Parathyroid adenoma (tissue), 2 donors: ENCODE results near the gene NTPCR.

Source experiments
- H2AFZ ChIP-seq: fragments of 300-600 bp; sonication (generic); one replicate; pipeline ENCODE4 v1.7.0; 2017; ENCODE audit warnings: antibody characterized with exemption, mild to moderate bottlenecking
- H3K27ac ChIP-seq: fragments of 300-600 bp; sonication (generic); one replicate; pipeline ENCODE4 v1.7.0; 2017
- H3K27me3 ChIP-seq: fragments of 300-600 bp; sonication (generic); one replicate; pipeline ENCODE4 v1.7.0; 2017; ENCODE audit warnings: low read length; ENCODE audit not compliant: control insufficient read depth, insufficient read depth
- H3K36me3 ChIP-seq: fragments of 300-600 bp; sonication (generic); one replicate; pipeline ENCODE4 v1.7.0; 2017; ENCODE audit warnings: low read length; ENCODE audit not compliant: control insufficient read depth, insufficient read depth
- H3K4me1 ChIP-seq: fragments of 300-600 bp; sonication (generic); one replicate; pipeline ENCODE4 v1.7.0; 2017; ENCODE audit warnings: control low read depth
- H3K4me2 ChIP-seq: fragments of 300-600 bp; sonication (generic); one replicate; pipeline ENCODE4 v1.7.0; 2017; ENCODE audit warnings: low read length
- H3K4me3 ChIP-seq: fragments of 300-600 bp; sonication (generic); one replicate; pipeline ENCODE4 v1.7.0; 2017; ENCODE audit warnings: low read depth, low read length
- H3K79me2 ChIP-seq: fragments of 300-600 bp; sonication (generic); one replicate; pipeline ENCODE4 v1.7.0; 2017; ENCODE audit warnings: control low read depth
- H3K9ac ChIP-seq: fragments of 300-600 bp; sonication (generic); one replicate; pipeline ENCODE4 v1.7.0; 2017; ENCODE audit warnings: mild to moderate bottlenecking
- H3K9me3 ChIP-seq: fragments of 300-600 bp; sonication (generic); one replicate; pipeline ENCODE4 v1.7.0; 2017; ENCODE audit warnings: low read length; ENCODE audit not compliant: control insufficient read depth
- CTCF ChIP-seq: fragments of 300-600 bp; sonication (generic); IDR thresholded peaks from one replicate; pipeline ENCODE4 v1.7.0; 2017; ENCODE audit warnings: antibody characterized with exemption, mild to moderate bottlenecking
- donor health status: primary hyperparathyroidism.

NTPCR gene

GRCh38 chr1:232956081-232956480, 5.7 kb downstream of the NTPCR start:
- no peaks in the 10 kb centered on the region for H3K27me3 ChIP-seq
- TF ChIP-seq CTCF = no peak

GRCh38 chr1:232958067-232958466, 7.7 kb downstream of the NTPCR start:
- Histone ChIP-seq H3K4me1 (peaks cover under 1% of the 10 kb centered on the region), H3K4me3 (no peak overlapping the region), H3K4me2 (no peak overlapping the region), H3K9ac (no peak overlapping the region), H3K36me3 (no peaks in the 10 kb centered on the region), H3K79me2 (peaks cover 3% of the 10 kb centered on the region), H3K9me3 (no peaks in the 10 kb centered on the region), H3K27me3 (no peaks in the 10 kb centered on the region), H2AFZ (no peak overlapping the region), H3K27ac (no peak overlapping the region)
- no peak for TF ChIP-seq CTCF

More at GRCh38 chr1:232956081-232956480, 5.7 kb downstream of the NTPCR start:
- Histone ChIP-seq H3K4me2 (no peak overlapping the region), H3K27ac (no peak overlapping the region), H3K9me3 (no peaks in the 10 kb centered on the region), H3K9ac (no peak overlapping the region), H3K79me2 (peaks cover 3% of the 10 kb centered on the region), H2AFZ (no peak overlapping the region), H3K4me3 (no peak overlapping the region), H3K36me3 (no peaks in the 10 kb centered on the region), H3K4me1 (peaks cover 6% of the 10 kb centered on the region)

GRCh38 chr1:232962761-232963745, 12.6 kb downstream of the NTPCR start:
- Histone ChIP-seq H3K27ac (no peak overlapping the region), H3K4me1 (no peaks in the 10 kb centered on the region), H3K4me2 (no peak overlapping the region), H3K9me3 (no peaks in the 10 kb centered on the region), H3K9ac (no peak overlapping the region), H3K4me3 (no peak overlapping the region), H3K36me3 (no peaks in the 10 kb centered on the region), H3K27me3 (no peaks in the 10 kb centered on the region), H3K79me2 (peaks cover 2% of the 10 kb centered on the region), H2AFZ (no peak overlapping the region)
- no peak for TF ChIP-seq CTCF

GRCh38 chr1:232964601-232965000, 14.2 kb downstream of the NTPCR start:
- H3K36me3 ChIP-seq = no peaks in the 10 kb centered on the region
- no peak overlapping the region for H3K9ac ChIP-seq
- TF ChIP-seq CTCF = no peak
- no peak overlapping the region for H3K4me2 ChIP-seq
- H3K9me3 ChIP-seq = no peaks in the 10 kb centered on the region
- H3K27me3 ChIP-seq = no peaks in the 10 kb centered on the region
- no peak overlapping the region for H3K27ac ChIP-seq
- H3K4me3 ChIP-seq = no peak overlapping the region
- H2AFZ ChIP-seq = no peak overlapping the region
- no peaks in the 10 kb centered on the region for H3K4me1 ChIP-seq
- peaks cover 2% of the 10 kb centered on the region for H3K79me2 ChIP-seq
